Lower lobe of right lung (tissue), 2 donors: ENCODE data around the gene ARID1B. TPM values are rescaled to one million over a fixed set of nuclear protein-coding genes. Genes with fewer than 3 reads are reported as not detected.
A peak's percentile ranks its signal among the peaks of the same experiment; 100 is the strongest.

Experiments
- ATAC-seq, 2 donors: fragments of 200-7000 bp; cut with Tn5 transposase; one replicate each; pipeline ENCODE4 v1.9.1; 2020 to 2022; ENCODE audit warnings: mild to moderate bottlenecking in 2 of 2, moderate library complexity in 2 of 2
- DNase-seq: peaks from one replicate; pipeline ENCODE4 v3.0.0-alpha.2; 2020
- H3K27ac ChIP-seq: fragments of 200-600 bp; one replicate; pipeline ENCODE4 v1.8.0; 2022
- H3K27me3 ChIP-seq: fragments of 200-600 bp; one replicate; pipeline ENCODE4 v1.8.0; 2022; ENCODE audit warnings: low read depth
- H3K36me3 ChIP-seq: fragments of 200-600 bp; one replicate; pipeline ENCODE4 v1.8.0; 2022; ENCODE audit warnings: mild to moderate bottlenecking
- H3K4me1 ChIP-seq: fragments of 200-600 bp; one replicate; pipeline ENCODE4 v1.8.0; 2022
- H3K4me3 ChIP-seq: fragments of 200-600 bp; one replicate; pipeline ENCODE4 v1.8.0; 2022; ENCODE audit warnings: mild to moderate bottlenecking
- H3K9me3 ChIP-seq: fragments of 200-600 bp; one replicate; pipeline ENCODE4 v1.8.0; 2022
- intact Hi-C: fragments of 100-400 bp; cut with DNase I; formaldehyde crosslinking; loops from one replicate; pipeline ENCODE4 v1.11.0; 2022
- total RNA-seq: library from RNA; stranded (reverse); fragmentation: NEBNext Ultra II Directional; extraction: Animal tissue kit (Norgen Biotek cat#: 25700); gene quantifications from one replicate; pipeline ENCODE4 v1.2.1, GENCODE V29; 2021
- TF ChIP-seq, protein P1 (sequence below): fragments of 200-600 bp; IDR thresholded peaks from one replicate; pipeline ENCODE4 v1.8.0; 2022; ENCODE audit warnings: antibody characterized with exemption, mild to moderate bottlenecking
- donor health status: DM: no; HTN: yes; CAD: no; lungs with severe emphysema.

ARID1B gene
- total RNA-seq, 1 donor from 2014 or later, result 95.5 TPM

DNA sequence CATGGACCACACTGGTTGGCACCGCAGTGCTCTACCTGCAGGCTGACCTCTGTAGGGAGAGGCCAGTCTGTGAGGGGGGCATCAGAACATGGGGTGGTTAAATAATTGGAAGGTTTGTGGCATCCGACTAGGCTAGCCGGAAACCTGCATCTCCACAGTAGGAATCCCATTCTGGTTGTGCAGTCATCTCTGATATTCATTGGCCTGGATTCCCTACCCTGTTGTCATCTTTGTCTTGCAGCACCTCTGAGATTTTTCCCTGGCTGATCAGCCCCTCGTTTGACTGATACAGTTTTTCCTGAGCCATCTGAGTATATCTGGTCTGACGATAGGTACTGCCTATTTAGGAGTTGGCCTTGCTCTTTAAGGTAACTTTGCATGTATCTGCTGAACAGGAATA lies 286.7 kb downstream of the ARID1B start:
- Histone ChIP-seq H3K27me3 (no peaks in the 10 kb centered on the region), H3K9me3 (no peaks in the 10 kb centered on the region), H3K4me1 (peaks cover 41% of the 10 kb centered on the region), H3K36me3 (no peaks in the 10 kb centered on the region), H3K27ac (no peak overlapping the region), H3K4me3 (no peak overlapping the region)
- ATAC-seq (no peak), DNase-seq (no peak)
- TF ChIP-seq, protein P1, sequence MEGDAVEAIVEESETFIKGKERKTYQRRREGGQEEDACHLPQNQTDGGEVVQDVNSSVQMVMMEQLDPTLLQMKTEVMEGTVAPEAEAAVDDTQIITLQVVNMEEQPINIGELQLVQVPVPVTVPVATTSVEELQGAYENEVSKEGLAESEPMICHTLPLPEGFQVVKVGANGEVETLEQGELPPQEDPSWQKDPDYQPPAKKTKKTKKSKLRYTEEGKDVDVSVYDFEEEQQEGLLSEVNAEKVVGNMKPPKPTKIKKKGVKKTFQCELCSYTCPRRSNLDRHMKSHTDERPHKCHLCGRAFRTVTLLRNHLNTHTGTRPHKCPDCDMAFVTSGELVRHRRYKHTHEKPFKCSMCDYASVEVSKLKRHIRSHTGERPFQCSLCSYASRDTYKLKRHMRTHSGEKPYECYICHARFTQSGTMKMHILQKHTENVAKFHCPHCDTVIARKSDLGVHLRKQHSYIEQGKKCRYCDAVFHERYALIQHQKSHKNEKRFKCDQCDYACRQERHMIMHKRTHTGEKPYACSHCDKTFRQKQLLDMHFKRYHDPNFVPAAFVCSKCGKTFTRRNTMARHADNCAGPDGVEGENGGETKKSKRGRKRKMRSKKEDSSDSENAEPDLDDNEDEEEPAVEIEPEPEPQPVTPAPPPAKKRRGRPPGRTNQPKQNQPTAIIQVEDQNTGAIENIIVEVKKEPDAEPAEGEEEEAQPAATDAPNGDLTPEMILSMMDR, result no peak
- intact Hi-C loops, result no loop called here

DNA sequence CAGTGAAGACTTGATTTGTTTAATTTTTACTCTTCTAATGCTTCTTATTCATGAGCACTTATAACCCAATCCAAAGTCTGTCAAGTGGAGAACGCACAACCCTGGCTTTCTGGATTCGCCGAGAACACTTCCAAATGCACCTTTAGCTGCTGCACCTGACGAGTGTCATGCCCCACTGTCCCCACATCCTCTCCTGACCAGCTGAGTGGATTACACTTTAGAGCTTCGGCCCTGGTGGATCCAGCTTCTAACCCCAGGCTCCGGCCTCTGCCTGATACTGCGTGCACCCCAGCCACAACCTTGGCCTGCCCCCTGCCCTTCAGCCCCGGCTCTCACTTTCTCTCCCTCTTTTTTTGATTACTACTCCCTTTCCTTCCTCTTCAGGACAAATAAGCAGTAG lies 287.3 kb downstream of the ARID1B start:
- ATAC-seq (peak in 1 of 2 donors; percentile 19), DNase-seq (no peak)
- Histone ChIP-seq H3K36me3 (no peaks in the 10 kb centered on the region), H3K9me3 (no peaks in the 10 kb centered on the region), H3K4me1 (peaks cover 45% of the 10 kb centered on the region), H3K4me3 (no peak overlapping the region), H3K27me3 (no peaks in the 10 kb centered on the region), H3K27ac (no peak overlapping the region)
- intact Hi-C loops, result no loop called here
- TF ChIP-seq, protein P1, result no peak

DNA sequence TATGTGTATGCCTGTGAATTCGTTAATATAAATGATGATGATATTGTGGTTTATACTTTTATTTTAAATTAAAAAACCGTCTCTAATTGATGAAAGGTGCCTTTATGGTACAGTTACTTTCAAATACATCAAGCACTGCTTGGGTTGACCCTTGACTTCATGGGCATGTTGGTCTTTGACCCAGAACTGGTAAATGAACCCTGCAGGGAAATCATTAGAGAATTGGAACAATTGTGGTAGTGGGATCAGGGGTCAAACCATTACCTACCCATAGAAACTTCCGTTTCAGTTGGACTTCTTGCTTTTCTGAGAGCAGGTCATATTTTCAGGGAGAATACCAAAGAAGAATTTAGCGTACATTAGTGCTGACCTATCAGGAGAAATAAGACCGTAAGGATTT lies 288.2 kb downstream of the ARID1B start:
- H3K36me3 ChIP-seq, result no peaks in the 10 kb centered on the region
- TF ChIP-seq, protein P1, result no peak
- no peaks in the 10 kb centered on the region for H3K9me3 ChIP-seq
- H3K4me1 ChIP-seq, result peaks cover 44% of the 10 kb centered on the region
- intact Hi-C loops, result no loop called here
- no peak overlapping the region for H3K27ac ChIP-seq
- no peak overlapping the region for H3K4me3 ChIP-seq
- ATAC-seq (no peak), DNase-seq (no peak)
- no peaks in the 10 kb centered on the region for H3K27me3 ChIP-seq

DNA sequence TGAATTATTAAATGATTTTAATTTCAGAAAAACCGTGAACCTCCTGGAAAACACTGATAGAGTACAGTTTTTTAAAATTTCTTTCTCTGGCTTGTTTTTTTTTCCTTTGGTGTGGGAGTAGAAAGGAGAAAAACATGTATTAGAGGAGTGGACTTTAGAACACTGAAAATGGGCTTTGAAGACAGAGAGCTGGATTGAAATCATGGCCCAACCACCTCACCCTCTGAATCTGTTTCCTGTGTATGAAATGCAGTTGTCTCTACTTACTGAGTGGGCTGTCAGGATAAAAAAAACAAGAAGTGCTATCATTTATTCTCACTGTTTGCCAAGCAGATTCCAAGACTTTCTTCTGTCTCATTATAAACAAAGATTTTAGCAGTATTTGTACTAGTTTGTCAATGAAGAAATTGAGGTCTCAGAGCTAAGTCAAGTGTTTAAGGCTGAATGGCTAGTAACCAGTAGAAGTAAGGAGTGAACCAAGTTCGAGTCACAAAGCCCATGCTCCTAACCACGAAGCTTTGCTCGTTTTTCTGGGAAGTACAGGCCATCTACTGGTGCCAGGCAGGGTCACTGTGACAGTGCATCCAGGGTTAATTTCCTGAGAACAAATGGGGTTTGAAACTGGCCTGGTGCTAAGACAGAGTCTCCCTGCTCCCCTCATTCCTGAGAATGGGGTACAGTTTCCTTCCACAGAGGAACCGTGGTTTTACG lies 289.8 kb downstream of the ARID1B start:
- no peak overlapping the region for H3K27ac ChIP-seq
- ATAC-seq (no peak), DNase-seq (no peak)
- intact Hi-C loops, result no loop called here
- H3K36me3 ChIP-seq, result no peaks in the 10 kb centered on the region
- H3K9me3 ChIP-seq, result no peaks in the 10 kb centered on the region
- no peak overlapping the region for H3K4me3 ChIP-seq
- peaks cover 49% of the 10 kb centered on the region for H3K4me1 ChIP-seq
- TF ChIP-seq, protein P1, result no peak
- H3K27me3 ChIP-seq, result no peaks in the 10 kb centered on the region

DNA sequence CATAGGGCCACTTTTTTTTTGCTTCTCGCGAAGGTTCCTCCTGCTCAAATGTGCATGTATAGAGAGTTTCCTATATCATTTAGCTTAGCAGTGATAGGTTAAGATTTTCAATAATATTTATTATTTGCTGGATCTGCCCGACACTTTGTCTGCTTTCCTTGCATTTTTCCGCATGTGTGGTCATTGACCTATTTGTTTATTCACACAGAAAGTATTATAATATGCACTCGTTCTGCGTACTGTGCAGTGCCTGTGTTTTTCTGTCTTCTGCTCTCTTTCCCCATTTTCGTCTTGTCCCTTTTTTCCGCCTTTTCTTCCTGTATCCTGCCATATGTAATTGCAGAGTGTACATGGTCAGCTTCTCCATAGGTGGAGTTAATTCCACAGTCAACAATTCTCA lies 290.3 kb downstream of the ARID1B start:
- Histone ChIP-seq H3K27ac (no peak overlapping the region), H3K9me3 (no peaks in the 10 kb centered on the region), H3K4me3 (no peak overlapping the region), H3K4me1 (peaks cover 49% of the 10 kb centered on the region), H3K36me3 (no peaks in the 10 kb centered on the region), H3K27me3 (no peaks in the 10 kb centered on the region)
- intact Hi-C loops, result no loop called here
- TF ChIP-seq, protein P1, result no peak
- DNase-seq (no peak), ATAC-seq (no peak)
